ENCODE data around the gene COL16A1.
A peak's percentile ranks its signal among the peaks of the same experiment; 100 is the strongest.

- TF ChIP-seq CTCF (IDR thresholded peaks at IDR 0.05) = peak; percentile 84 to 95 (median 93)
- peak; percentile 51 to 82 for TF ChIP-seq POLR2A (IDR thresholded peaks at IDR 0.05)
- peak in 1 of 2 donors; percentile 87 for TF ChIP-seq EP300 (IDR thresholded peaks at IDR 0.05)
Measured at GRCh38 chr1:31715087-31715872, 11.5 kb upstream of the COL16A1 start.

Data from tibial nerve (tissue), 4 donors.